Cardiac ventricle fibroblast (primary cell): Measurements from ENCODE around the gene PPARA. TPM values are rescaled to one million over a fixed set of nuclear protein-coding genes. Genes with fewer than 3 reads are reported as not detected.

Source experiments
- total RNA-seq: library from RNA; depleted of rRNA; stranded (reverse); fragments of >200 nt; gene quantifications from 2 replicates; pipeline ENCODE4 v1.2.3, GENCODE V29; 2015

The PPARA gene
- 9.8 and 20.0 TPM in 2 replicates for total RNA-seq

DNA sequence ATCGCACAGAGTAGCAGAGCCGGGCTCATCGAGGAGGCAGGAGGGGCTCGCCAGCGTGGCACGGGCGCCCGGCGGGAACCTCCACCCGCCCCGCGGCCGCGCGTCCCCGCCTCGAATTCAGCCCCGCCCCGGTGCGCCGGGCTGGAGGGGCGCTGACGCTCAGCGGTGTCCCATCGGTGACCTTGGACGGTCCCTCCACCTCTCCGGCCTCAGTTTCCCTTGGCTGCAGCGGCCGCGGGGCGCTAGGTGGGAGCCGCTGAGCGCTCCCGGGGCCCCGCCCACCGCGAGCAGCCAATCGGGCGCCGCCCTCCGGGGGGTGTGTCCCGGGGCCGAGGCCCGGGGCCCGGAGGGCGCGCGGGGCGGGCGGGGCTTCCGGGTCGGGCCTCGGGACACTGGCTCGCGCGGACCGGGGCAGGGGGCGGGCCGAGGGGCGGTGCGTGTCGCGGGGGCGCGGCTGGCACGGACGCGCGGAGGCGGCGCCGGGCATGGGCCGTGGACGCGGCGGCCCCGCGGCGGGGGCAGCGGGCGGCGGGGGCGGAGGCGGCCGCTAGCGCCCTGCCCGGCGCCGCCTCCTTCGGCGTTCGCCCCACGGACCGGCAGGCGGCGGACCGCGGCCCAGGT is at the start of gene PPARA:
Gene PPARA, plus strand, starts transcription at position 493 of the 621 bp plus-strand sequence. CDS start 47,858 bp downstream, outside the sequence.

DNA sequence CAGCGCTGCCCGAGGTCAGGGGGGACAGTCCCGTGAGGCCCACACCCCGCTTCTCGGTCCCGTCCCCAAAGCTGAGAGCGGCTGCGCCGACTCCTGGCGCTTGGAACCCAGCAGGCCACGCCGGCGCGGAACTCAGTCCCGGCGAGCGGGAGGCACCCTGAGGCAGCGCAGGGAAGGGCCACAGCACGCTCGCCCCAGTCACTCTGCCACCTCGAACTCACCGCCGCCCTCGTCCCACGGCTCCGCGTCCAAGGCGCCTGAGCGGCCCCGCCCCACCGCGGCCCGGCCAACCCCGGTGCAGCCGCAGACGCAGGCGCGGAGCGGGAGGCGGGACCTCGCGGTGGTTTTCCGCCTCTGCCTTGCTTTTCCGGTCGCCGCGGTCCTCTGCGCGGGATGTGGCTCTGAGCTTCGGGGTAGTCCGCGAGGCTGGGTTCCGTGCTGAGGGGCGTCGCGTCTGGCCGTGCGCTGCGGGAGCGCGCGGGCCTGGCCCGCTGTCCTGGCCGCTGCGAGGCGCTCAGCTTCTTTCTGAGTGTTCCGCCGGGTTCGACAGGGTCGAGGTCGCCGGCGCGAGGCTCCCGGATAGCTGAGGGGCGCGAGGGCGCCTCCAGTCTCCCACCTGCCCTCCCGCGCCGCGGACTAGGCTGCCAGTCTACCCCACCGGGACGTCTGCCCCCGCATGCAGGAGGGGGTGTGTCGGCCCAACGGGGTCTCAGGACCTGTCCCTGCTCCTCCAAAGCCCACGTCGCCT is 99.9 kb downstream of the PPARA start, which contains the start of gene CDPF1:
Gene CDPF1, minus strand, starts transcription at position 259 of the 748 bp plus-strand sequence. CDS start 2,009 bp downstream, outside the sequence.

DNA sequence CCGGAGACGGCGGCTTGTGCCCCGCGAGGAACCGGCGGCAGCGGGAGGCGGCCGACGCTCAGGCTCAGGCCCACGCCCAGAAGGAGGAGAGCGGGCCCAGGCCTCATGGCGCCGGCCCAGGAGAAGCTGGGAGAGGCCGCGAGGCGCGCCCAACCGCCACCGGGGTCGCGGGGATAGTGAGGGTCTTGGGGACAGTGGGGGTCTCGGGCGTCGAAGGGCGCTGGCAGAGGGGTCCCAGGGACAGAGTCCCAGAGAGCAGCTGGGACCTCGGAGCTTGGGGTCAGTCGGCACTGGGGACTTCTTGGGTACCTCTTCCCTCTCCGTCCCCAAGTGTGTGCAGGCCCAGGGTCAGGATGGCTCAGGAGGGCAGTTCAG is 112.9 kb downstream of the PPARA start, which contains the start of gene PKDREJ:
Gene PKDREJ, minus strand, starts transcription at position 128 of the 375 bp plus-strand sequence. Its CDS starts 21 bp downstream, at position 107.

DNA sequence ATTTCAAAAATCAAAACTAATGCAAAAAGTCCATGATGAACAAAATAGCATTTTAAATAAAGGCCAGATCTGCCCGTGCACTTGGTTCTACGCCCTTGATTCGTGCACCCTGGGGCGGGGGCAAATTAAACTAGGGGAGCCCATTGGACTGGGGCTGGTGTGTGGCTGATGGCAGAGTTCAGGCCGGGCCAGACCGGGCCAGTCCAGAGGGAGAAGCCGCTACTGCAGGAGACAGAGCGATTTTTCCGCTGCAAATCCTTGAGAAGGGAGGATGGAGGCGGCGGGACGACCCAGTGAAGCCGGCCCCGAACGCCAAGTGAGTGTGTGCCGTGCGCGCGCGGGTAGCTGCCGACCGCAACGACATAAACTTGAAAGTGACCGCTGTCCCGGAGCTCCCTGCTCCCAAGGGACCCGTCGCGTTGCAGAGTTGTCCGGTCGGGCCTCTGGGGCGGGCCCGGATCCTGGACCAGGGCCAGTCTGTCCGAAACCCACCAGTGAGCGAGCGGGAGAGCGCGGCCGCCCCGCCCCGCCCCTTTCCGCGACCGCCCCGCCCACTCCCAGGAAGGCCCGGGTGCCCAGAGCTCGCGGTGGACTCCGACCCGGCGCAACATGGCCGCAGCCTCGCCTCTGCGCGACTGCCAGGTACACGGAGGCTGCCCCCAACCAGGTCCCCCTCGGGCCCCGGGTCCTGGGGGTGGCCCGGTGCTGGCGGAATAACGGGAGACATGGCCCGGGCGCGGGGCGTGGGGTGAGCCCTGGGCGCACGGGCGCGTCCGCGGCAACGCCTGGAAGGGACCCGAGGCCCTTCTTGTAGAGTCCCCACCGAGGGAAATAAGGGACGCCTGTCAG is 117.3 kb downstream of the PPARA start, which contains the start of gene TTC38:
Gene TTC38, plus strand, starts transcription at position 578 of the 849 bp plus-strand sequence. Its CDS starts 32 bp downstream, at position 610.

Other genes starting within 250 kb of the PPARA start
- gene WNT7B, start 173.4 kb upstream of the PPARA start, total RNA-seq, result 0.29 TPM in 1 of 2 replicates, not detected in the other
- gene CDPF1, start 99.8 kb downstream of the PPARA start, total RNA-seq, result 12.5 and 14.4 TPM in 2 replicates
- gene PKDREJ, start 112.8 kb downstream of the PPARA start, total RNA-seq, result 0.05 and 0.06 TPM in 2 replicates
- 31.0 and 36.0 TPM in 2 replicates for gene TTC38, start 117.5 kb downstream of the PPARA start, total RNA-seq
- 0.62 and 2.9 TPM in 2 replicates for gene GTSE1, start 146.3 kb downstream of the PPARA start, total RNA-seq
- gene TRMU, start 185.2 kb downstream of the PPARA start, total RNA-seq, result 16.2 and 21.3 TPM in 2 replicates